Islet of Langerhans (tissue), 1 donor: ENCODE measurements around the gene APBB2.

Source experiments
- FAIRE-seq: peaks from one replicate; lab custom pipeline; 2011; peaks lifted over from hg19 to GRCh38; lab: Jason Lieb, UNC

Gene APBB2

GRCh38 chr4:41189076-41189475 lies 25.3 kb downstream of the APBB2 start:
- no peak for FAIRE-seq

- peak; percentile 62 for FAIRE-seq
Measured at GRCh38 chr4:41185614-41186592, 28.4 kb downstream of the APBB2 start.

- no peak for FAIRE-seq
Measured at GRCh38 chr4:41184009-41184408, 30.3 kb downstream of the APBB2 start.

GRCh38 chr4:41183021-41183553 lies 31.3 kb downstream of the APBB2 start:
- FAIRE-seq: no peak

- FAIRE-seq: no peak
Measured at GRCh38 chr4:41181037-41181436, 33.3 kb downstream of the APBB2 start.

GRCh38 chr4:41179498-41180195 lies 34.7 kb downstream of the APBB2 start:
- peak; percentile 38 for FAIRE-seq

GRCh38 chr4:41178372-41179370 lies 35.7 kb downstream of the APBB2 start:
- no peak for FAIRE-seq

- FAIRE-seq: no peak
Measured at GRCh38 chr4:41177016-41177415, 37.3 kb downstream of the APBB2 start.

GRCh38 chr4:41176340-41176739 lies 38.0 kb downstream of the APBB2 start:
- FAIRE-seq: no peak

GRCh38 chr4:41175794-41176193 lies 38.5 kb downstream of the APBB2 start:
- no peak for FAIRE-seq

- no peak for FAIRE-seq
Measured at GRCh38 chr4:41174444-41174843, 39.9 kb downstream of the APBB2 start.

- FAIRE-seq: no peak
Measured at GRCh38 chr4:41172786-41173185, 41.6 kb downstream of the APBB2 start.

- FAIRE-seq: no peak
Measured at GRCh38 chr4:41169256-41169800, 45.0 kb downstream of the APBB2 start.

- FAIRE-seq: no peak
Measured at GRCh38 chr4:41167191-41167590, 47.2 kb downstream of the APBB2 start.

GRCh38 chr4:41164405-41164804 lies 49.9 kb downstream of the APBB2 start:
- FAIRE-seq: no peak

- FAIRE-seq: no peak
Measured at GRCh38 chr4:41161355-41161754, 53.0 kb downstream of the APBB2 start.

GRCh38 chr4:41160856-41161255 lies 53.5 kb downstream of the APBB2 start:
- no peak for FAIRE-seq

- no peak for FAIRE-seq
Measured at GRCh38 chr4:41160012-41160789, 54.1 kb downstream of the APBB2 start.

GRCh38 chr4:41158756-41159155 lies 55.6 kb downstream of the APBB2 start:
- FAIRE-seq: no peak

GRCh38 chr4:41158274-41158673 lies 56.1 kb downstream of the APBB2 start:
- no peak for FAIRE-seq

GRCh38 chr4:41157009-41157408 lies 57.3 kb downstream of the APBB2 start:
- FAIRE-seq: no peak
